ENCODE results near the gene RALGAPA2. TPM values are rescaled to one million over a fixed set of nuclear protein-coding genes. Genes with fewer than 3 reads are reported as not detected.

RALGAPA2 gene
- total RNA-seq, 1 donor from 2014 or later, result 46.7 TPM

DNA sequence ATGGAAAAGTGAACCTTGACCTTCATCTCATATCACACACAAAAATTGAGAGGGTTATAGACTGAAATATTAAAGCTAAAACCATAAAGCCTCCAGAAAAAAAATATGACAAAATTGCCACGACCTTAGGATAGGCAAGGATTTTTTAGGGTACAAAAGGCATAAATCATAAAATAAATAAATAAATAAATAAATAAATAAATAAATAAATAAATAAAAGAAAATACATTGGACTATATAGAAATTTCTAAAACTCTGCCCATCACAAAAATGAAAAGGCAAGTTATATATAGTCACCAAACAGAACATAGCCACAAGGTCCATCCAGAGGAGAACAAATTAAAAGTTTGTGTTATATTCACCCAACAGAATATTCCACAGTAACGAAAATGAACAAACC, 235.9 kb downstream of the RALGAPA2 start:
- DNase-seq (ENCODE audit: low spot score), result no peak

DNA sequence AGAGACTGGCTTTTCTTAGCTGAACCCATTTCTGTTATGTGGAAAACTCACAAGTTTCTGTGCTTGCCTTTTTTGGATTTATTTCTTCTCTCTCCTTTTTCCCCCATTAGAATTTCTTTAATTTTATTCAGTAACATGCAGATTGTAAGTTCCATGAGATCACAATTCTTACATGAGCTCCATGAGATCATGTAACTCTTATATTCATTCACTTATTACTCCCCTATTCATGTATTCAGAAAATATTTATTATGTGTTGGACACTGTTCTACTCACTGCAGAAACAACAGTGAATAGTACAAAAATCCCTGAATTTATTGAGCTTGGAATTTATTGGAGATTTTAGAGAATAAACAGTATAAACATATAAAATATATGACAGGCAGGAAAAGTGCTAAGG, 238.8 kb downstream of the RALGAPA2 start:
- no peak for DNase-seq (ENCODE audit: low spot score)

DNA sequence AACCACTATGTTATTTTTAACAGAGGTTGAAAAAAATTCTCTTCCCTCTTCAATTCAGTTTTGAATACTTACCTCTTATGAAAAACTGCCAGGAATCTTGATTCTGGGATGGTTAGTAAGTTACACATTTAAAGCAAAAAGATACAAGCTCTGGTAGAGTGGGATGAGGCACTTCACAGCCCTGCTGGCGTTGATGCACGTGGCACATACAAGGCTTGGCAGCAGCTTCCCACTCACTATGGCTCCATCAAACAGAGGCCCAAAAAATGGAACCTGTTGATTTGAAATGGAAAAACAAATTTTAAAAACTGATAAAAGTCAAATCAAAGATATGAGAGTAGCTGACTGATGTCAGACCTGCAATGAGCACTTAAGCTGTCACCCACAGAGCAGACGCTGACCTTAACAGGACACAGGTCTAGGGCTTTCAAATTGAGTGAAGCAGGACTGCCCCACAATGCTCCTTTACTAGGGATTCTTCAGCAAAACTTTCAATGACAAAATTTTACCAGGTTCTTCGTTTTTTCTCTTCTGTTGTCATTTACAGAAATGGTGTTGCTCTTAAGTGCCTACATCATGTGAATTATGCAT, 239.7 kb downstream of the RALGAPA2 start:
- DNase-seq (ENCODE audit: low spot score), result no peak

DNA sequence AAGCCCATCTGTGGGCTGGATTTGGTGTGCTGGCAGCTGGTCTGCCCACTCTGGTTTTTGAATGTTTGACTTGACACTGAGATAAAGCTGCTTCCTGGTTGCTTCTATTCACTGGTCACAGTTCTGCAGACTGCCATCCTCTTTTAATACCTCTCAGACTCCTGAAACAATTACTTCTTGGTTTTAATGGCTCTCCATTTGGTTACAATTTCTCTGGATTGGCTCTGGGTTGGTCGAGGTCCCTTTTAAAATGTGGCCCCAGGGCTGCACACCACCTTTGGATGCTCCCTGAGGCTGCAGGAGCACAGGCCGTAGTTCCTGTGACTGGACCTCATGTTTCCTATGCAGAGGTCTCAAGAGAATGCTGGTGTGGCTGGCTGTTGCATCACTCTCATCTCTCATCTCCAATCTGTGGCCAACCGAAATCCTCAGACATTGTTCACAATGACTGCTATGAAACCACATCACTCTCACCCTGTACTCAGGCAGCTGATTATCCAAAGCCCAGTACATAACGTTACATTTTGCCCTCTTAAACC, 246.0 kb downstream of the RALGAPA2 start:
- DNase-seq (ENCODE audit: low spot score), result no peak

DNA sequence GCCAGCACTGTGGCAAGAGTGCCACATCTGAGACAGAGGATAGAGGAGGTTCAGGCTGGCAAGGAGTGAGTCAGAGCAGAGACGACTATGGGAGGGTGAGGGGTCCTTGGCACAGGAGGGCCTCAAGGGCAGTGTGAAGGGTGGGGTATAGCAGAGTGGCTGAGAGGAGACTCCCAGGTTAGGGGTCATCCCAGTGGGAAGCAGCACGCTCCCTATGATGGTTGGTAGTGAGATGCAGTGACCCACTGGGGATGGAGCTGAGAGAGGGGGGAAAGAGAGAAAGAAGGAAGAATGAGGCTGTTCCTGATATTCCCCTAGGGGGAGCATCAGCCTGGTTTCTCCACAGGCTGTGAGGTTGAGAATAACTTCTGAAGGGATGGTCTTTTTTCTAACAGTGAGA, 247.2 kb downstream of the RALGAPA2 start:
- no peak for DNase-seq (ENCODE audit: low spot score)

DNA sequence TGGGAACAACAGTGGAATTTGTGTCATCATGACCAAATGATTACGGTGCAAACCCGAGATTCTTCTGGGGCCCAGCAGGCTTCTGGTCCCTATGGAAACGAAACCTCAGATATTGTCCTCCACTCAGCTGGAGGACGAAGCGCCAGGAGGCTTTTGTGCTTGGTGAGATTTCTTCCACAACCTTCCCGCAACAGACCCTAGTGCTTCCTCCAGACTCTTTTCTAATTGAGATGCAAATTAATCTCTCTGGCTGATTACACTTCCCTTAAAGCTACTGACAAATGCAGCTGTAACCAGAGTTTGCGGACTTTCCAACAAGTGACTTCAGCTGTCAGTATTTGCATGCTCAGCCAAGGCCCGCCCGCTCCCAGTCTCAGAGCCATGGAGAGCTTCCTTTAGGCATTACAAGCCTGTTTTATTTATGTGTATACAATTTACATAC, 248.5 kb downstream of the RALGAPA2 start:
- no peak for DNase-seq (ENCODE audit: low spot score)

DNA sequence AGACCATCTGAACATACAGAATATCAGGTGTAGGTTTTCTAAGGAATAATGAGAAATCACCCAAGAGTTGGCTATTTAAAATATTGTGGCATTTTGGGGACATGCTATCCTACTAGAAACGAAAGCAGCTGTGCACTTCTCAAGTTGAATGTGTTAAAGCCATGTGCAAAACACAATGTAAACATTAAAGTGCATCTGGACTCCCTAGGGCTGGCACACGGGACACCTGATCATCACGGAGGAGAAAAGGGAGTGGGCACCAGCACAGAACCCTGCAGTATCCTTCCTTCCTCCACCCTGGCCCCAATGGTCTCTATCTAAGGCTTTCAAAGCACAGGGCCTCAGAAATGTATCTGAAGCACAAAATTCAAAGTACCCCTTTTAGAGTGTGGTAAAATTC, 250.3 kb downstream of the RALGAPA2 start:
- DNase-seq (ENCODE audit: low spot score), result no peak

DNA sequence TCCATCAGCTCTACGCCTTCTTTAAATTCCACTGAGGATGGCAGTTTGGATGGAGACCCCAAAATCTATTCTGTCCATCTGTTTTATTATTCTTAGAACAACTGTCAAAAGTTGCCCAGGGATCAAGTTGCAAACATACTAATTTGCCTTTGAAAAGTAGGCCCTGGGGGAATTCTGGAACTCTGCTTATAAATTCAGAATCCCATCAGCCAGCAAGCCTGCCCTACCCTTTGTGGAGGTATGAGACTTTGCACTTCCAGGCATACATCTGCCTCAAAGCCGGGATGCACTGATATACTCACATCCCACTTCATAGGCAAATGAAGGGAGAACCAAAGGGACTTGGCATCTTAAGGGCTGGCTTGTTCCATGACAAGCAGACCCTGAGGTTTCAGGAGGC, 250.9 kb downstream of the RALGAPA2 start:
- no peak for DNase-seq (ENCODE audit: low spot score)

DNA sequence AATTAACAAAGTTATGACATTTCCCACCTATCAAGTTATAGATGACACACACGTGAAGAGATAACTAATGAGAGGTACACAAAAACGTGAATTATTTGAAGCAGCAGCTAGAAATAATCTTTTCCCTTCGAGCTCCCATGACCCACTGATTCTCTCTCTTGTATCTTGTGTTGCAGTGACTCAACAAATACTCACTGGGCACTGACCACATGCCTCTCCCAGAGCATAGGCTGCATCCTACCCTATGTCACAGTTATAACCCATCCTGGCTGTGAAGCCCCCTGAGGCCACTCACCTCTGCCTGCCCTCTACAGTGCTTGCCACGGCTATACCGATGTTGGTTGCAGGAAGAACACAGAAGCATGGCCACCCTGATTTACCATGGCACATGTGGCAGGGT, 252.7 kb downstream of the RALGAPA2 start:
- DNase-seq (ENCODE audit: low spot score), result no peak

DNA sequence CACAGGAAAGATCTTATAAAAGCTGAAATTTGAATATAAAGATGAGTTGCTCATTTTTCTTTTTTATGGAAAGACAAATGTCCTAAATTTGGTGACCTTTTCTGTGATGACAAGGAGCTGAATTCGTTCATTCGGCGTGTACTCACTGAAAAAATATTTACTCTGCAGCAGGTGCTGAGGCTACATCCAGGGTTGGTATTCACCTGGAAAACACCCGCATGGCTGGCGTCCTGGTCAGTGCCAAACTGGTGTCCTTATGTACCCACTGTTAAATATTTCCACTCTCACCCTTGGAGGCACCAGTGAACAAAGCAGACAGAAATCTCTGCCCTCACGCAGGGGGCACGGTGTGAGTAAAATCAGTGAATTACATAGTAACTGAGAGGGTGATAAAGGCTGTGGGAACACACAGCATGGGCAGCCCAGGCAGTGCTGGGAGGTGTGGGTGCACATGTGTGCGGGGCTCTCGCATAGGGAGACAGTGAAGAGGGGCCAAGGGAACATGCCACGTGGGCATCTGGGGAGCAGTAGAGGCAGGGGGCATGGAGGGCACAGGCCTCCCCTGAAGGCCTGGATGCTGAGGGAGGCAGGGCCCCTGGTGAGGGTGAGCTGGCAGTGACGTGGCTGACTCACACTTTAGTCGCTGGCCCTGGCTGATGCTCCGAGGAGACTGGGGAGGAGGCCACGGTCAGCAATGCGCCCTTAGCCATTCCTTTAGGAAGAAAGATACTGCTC, 254.9 kb downstream of the RALGAPA2 start:
- no peak for DNase-seq (ENCODE audit: low spot score)

DNA sequence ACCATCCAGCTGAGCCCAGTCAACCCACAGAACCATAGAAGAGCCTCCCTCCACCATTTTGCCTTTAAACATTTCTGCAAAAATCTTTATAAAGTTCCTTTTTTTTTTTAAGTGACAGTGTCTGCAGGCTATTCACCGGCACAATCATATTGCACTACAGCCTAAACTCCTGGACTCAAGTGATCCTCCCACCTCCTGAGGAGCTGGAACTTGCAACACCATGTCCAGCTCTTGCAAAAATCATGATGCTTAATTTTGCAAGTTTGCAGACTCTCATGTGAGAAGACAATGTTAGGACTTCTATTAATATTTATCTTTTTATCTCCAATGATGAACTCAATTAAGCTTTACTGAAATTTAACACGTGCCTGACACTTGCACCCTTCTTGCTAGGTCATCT, 255.7 kb downstream of the RALGAPA2 start:
- no peak for DNase-seq (ENCODE audit: low spot score)

DNA sequence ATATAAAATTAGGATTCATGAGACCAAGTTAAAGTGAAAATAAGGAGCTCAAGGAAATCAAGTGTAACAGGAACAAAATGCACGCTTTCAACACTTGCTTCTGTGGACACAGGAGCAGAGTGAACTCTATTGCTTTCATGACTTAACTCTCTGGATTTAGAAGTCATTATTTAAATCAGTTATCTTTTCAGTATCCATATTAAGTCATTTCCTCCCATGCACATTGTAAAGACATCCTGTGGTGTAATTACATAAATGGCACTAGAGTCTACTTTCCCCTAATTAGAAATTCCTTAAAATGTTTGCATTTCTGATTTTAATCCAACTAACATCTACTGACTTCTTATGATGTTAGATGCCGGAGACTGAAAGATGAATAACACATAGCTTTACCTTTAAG, 256.5 kb downstream of the RALGAPA2 start:
- DNase-seq (ENCODE audit: low spot score), result no peak

DNA sequence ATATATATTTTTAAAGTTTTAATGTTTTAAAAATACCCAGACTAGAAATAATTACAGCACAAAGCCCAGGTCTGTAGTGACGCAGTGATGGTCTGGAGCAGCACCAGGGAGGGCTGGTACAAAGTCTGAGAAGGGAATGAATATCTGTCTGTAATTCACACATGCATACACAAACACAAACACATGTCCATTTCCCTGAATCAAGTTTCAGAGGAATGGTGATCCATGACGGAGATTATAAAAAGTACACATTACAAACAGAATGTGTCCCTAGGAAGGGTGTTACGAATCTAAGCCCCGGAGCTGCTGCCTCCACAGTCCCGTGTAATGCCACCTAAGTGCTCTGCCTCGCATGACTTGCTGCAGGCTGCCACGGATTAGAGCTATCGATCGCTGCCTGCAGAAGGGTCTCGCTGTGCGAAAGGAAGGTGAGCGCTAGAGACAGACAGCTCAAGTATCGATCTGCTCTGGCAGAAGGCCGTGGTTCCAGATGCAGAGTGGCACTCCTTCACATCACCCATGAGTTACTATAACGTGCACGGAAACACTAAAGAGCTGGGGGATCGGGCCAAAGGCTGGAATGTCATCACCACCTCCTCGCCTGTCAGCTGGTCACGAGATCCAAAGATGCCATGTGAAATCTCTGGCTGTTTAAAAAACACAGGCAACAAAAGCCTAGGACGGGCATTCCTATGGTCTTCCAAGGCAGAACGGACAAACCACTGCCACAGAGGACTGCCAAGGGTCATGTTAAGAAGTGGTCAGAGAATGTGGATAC, 257.4 kb downstream of the RALGAPA2 start:
- no peak for DNase-seq (ENCODE audit: low spot score)

DNA sequence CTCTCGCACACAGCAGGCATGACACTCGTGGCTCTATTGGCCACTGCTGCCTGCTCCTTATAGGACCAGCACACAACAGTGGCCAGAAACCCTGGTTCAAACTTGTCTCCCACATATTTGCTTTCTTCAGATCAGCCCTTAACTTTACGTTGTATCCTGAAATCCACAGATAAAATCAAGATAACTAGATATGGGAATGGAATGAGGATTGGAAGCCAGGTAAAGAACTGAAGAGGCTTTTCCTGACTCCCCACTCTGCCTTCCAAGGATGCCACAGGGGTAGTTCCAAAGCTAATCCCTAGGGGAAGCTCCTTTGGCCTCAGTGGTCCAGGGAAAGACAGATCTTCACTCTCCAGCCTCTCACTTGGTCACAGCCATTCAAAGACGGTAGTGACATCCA, 258.1 kb downstream of the RALGAPA2 start:
- DNase-seq (ENCODE audit: low spot score), result no peak

DNA sequence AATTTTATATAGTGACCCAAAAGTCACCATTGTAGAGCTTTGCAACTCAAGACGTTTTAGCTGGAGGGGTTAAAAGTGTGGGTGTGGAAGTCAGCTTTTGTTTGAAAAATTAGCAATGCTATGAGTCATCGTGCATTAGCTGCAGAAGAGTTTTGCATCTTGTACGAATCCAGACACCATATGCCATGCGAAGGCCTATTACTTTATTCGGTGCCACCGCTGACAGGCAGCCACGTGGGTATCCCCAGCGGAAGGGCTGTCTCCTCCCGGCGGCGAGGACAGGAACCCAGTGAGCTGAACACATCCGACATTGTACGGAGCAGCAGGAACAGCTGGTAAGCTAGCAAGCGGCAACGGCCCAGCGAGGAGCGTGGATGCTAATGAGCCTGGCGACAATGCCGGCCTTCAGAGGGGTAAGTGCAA, 260.2 kb downstream of the RALGAPA2 start:
- DNase-seq (ENCODE audit: low spot score), result no peak

DNA sequence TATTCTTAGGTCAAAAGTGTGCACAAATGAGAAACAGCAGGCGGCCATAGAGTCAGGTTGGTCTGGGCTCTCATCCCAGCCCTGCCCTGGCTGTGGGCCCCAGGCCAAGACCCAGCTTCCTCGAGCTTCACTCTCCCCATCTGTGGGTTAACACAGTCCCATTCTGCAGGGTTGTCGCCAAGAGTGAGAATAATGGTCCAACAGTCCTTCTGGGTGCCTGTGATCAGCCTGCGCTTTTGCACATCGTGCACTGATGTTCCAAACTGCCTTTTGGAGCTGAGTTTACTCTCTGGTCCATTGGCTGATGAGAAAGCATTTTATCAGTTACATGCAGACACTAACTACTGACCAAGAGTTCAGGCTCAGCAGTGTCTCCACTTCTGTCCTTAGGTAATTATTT, 261.9 kb downstream of the RALGAPA2 start:
- no peak for DNase-seq (ENCODE audit: low spot score)

DNA sequence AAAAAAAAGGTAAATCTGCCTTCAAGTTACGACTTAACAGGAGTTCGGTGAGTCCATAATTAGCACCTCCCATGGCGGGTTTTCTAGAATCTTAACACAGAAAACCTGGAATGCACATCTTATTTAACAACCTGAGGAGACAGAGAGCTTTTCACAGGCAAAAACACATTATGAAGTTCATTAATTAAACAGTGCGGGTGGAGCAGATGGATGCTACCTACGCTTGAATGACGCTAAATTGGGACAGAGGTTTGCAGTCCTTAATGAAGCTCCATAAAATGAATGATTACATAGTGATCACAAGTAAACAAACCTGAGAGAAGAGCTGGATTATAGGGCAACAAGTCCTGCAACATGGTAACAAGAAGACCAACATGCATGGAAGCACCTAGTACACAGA, 263.6 kb downstream of the RALGAPA2 start:
- DNase-seq (ENCODE audit: low spot score), result no peak

DNA sequence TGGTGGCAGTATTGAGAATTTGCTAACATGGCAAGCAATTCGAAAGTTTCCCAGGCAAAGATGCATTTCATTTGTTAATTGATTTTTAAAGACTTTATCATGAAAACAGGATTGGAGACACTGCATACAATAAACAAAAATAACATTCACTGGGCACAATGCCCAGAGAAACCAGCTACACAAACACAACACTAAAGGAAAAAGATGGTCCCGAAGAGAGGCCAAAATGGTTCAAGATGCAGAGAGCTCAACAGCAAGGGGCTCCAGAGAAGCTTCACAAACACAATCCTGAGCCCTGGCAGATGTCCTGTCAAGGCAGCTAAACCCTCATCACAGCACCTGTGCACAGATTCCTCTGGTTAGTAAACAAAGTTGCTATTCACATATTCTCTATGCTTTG, 265.2 kb downstream of the RALGAPA2 start:
- DNase-seq (ENCODE audit: low spot score), result no peak

DNA sequence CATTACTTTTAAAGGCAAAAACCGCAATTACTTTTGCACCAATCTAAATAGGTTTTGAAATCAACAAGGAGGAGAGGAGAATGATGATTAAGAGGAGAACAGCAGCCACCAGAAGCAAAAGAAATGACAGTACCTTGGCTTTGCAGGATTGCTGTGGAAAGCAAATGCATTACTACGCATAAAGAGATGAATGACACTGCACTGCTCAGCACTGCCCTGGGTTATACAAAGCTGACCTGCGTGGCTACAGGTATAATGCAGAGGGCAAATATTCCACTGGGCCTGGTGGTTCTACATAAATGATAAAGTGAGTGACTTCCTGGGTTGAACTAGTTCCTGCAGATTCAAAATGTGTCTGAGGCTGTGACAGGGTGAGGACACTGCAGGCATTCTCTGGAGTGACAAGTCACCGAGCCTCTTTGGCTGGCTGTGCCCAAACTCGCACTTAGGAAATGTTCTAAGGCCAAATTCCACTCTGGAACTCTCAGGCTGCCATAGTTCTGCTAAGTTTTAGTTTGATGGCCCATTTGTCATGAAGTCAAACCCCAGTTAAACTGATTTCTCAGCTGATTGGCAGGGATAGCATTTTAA, 265.9 kb downstream of the RALGAPA2 start:
- DNase-seq (ENCODE audit: low spot score), result no peak

DNA sequence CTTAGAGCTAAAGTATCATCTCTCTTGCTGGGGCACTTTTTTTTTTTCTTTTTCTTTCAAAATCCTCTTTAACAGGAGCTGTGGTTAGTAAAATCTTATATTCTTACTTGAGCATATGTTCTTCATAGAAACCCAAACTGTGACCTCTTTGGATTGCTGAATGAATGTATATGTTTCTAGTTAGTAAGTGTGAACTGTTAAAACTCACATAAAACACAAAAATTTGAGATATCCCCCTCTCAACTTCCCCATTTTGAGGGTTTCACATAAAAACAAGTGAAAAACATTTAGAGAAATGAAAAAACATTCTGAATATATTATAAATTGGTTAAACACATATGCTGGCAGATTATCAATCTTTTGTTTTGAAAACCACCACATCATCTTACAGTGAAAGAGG, 266.4 kb downstream of the RALGAPA2 start:
- DNase-seq (ENCODE audit: low spot score), result no peak

DNA sequence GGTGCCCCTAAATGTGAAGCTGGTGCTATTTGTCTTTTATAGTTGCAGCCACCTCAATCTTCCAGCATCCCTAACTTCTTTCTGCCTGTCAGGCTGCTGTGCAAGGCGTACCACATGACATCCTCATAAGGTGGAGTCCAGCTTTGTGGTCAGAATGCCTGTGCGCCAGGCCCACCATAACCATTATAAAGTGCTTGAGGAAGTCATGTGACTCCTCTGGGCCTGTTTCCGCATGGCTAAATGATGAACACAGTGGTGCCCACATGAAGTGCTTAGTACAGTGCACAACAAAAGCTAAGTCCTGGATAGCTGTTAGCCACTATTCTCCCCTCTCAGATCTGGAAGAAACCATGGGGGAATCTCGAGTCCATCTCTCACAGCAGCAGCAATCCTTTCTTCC, 268.9 kb downstream of the RALGAPA2 start:
- no peak for DNase-seq (ENCODE audit: low spot score)

DNA sequence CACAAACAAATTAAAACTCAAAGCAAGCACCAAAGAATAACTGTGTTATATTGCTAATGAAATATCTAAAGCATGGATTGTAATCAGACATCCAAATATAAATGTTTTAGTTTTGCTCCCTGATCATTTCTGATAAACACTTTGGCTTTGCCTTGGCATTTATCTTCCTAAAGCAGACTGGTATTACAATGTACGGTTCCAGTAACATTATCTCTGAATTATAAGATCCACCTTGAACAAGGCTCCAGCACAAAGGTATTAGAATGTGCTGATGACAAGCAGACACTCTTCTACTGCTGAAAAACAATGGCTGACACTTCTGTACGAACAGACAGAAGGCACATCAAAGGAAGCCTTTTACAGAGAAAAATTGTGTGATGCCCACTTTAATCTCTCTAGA, 270.0 kb downstream of the RALGAPA2 start:
- DNase-seq (ENCODE audit: low spot score), result no peak
